GM12878 (cell line): ENCODE measurements around the gene HMCN1. TPM values are rescaled to one million over a fixed set of nuclear protein-coding genes. Genes with fewer than 3 reads are reported as not detected.

ENCODE experiments used
- ATAC-seq: fragments of 200-7000 bp; cut with Tn5 transposase; 3 replicates; pipeline ENCODE4 v1.9.1; 2020; ENCODE audit warnings: mild to moderate bottlenecking, moderate library complexity
- BruUV-seq: library from RNA; stranded (reverse); fragments of 400-500 nt; replicated peaks from 2 replicates; lab custom pipeline; 2021; lab: Mats Ljungman, UMichigan
- CTCF ChIA-PET: fragments of 300-600 bp; sonication (Branson Sonifier 250); formaldehyde crosslinking; extraction: SDS; loops from one replicate; lab custom pipeline; 2021; ENCODE audit warnings: inconsistent platforms; lab: Yijun Ruan, JAX
- POLR2A ChIA-PET: fragments of 350-600 bp; formaldehyde crosslinking; extraction: SDS; loops from one replicate; lab custom pipeline; 2021; ENCODE audit warnings: inconsistent platforms; lab: Charles Lee
- RAD21 ChIA-PET: fragments of 300-600 bp; sonication (Branson Sonifier 250); formaldehyde crosslinking; loops from one replicate; lab custom pipeline; 2023; ENCODE audit warnings: antibody characterized with exemption; ENCODE audit not compliant: unreplicated experiment; lab: Charles Lee
- SMC1A ChIA-PET: fragments of 300-600 bp; sonication (Branson Sonifier 250); formaldehyde crosslinking; loops from one replicate; lab custom pipeline; 2023; ENCODE audit not compliant: unreplicated experiment, uncharacterized antibody; lab: Charles Lee
- DNase-seq: peaks from one replicate; pipeline ENCODE4 v3.0.0-alpha.2; 2011; ENCODE audit warnings: low read depth, low spot score
- FAIRE-seq: peaks from 3 replicates; lab custom pipeline; 2011; peaks lifted over from hg19 to GRCh38; lab: Jason Lieb, UNC
- H2AFZ ChIP-seq: 2 replicates; pipeline ENCODE4 v1.6.0; 2011; ENCODE audit warnings: low read depth, low read length, control low read depth; ENCODE audit not compliant: control insufficient read depth
- H3K27ac ChIP-seq: 2 replicates; pipeline ENCODE4 v1.5.1; 2011; ENCODE audit warnings: control low read depth; ENCODE audit not compliant: control insufficient read depth, insufficient read depth
- H3K27me3 ChIP-seq, 2 experiments: replicated peaks in 1 of 2; 2 replicates each; pipeline versions ENCODE4 v1.6.0 to v1.6.1; 2011; ENCODE audit warnings: low read length in 1 of 2; ENCODE audit not compliant: control insufficient read depth in 2 of 2, insufficient read depth in 2 of 2
- H3K36me3 ChIP-seq, 2 experiments: 2 replicates each; pipeline ENCODE4 v1.5.1; 2011; ENCODE audit warnings: low read length in 1 of 2; ENCODE audit not compliant: control insufficient read depth in 2 of 2, insufficient read depth in 2 of 2
- H3K4me1 ChIP-seq: 2 replicates; pipeline ENCODE4 v1.6.1; 2011; ENCODE audit warnings: mild to moderate bottlenecking, low read length, moderate library complexity, mixed read lengths; ENCODE audit not compliant: control insufficient read depth, insufficient read depth
- H3K4me2 ChIP-seq: 2 replicates; pipeline ENCODE4 v1.6.0; 2011; ENCODE audit warnings: control low read depth; ENCODE audit not compliant: control insufficient read depth, insufficient read depth
- H3K4me3 ChIP-seq: fragments of 200-600 bp; sonication (generic); 2 replicates; pipeline ENCODE4 v1.5.1; 2016
- H3K79me2 ChIP-seq: 2 replicates; pipeline ENCODE4 v1.6.0; 2011; ENCODE audit warnings: low read length; ENCODE audit not compliant: control insufficient read depth, insufficient read depth
- H3K9ac ChIP-seq: 2 replicates; pipeline ENCODE4 v1.8.0; 2011; ENCODE audit warnings: low read length, control low read depth, mixed read lengths; ENCODE audit not compliant: control insufficient read depth, insufficient read depth
- H3K9me3 ChIP-seq: replicated peaks from 3 replicates; pipeline ENCODE4 v1.5.1; 2011; ENCODE audit warnings: mild to moderate bottlenecking, low read length; ENCODE audit not compliant: control insufficient read depth, insufficient read depth
- H4K20me1 ChIP-seq: 2 replicates; pipeline ENCODE4 v1.6.0; 2011; ENCODE audit not compliant: control insufficient read depth, insufficient read depth
- E2F4 ChIP-seq: IDR thresholded peaks from 2 replicates; pipeline ENCODE4 v1.6.1; 2012; ENCODE audit warnings: low read depth, low read length, improper control_type of control experiment
- MEF2B ChIP-seq: fragments of 450-650 bp; IDR thresholded peaks from 2 replicates; pipeline ENCODE4 v1.6.1; 2018; ENCODE audit warnings: mild to moderate bottlenecking, moderate library complexity; ENCODE audit not compliant: partially characterized antibody, poor library complexity, severe bottlenecking
- MTA2 ChIP-seq: fragments of 450-650 bp; IDR thresholded peaks from 2 replicates; pipeline ENCODE4 v1.6.1; 2016; ENCODE audit warnings: low read depth, mild to moderate bottlenecking, moderate library complexity
- MYB ChIP-seq: fragments of 150-350 bp; IDR thresholded peaks from 2 replicates; pipeline ENCODE4 v1.6.1; 2014; ENCODE audit warnings: mild to moderate bottlenecking, low read depth, low read length, borderline replicate concordance
- NBN ChIP-seq: fragments of 450-650 bp; IDR thresholded peaks from 2 replicates; pipeline ENCODE4 v1.6.1; 2016
- NFYA ChIP-seq: IDR thresholded peaks from 2 replicates; pipeline ENCODE4 v1.6.1; 2011; ENCODE audit warnings: low read depth, mild to moderate bottlenecking, low read length, improper control_type of control experiment, borderline replicate concordance
- SIX5 ChIP-seq: IDR thresholded peaks from 2 replicates; pipeline ENCODE4 v1.6.1; 2011; ENCODE audit warnings: mild to moderate bottlenecking, low read depth, low read length, moderate library complexity; ENCODE audit not compliant: severe bottlenecking
- TAF1 ChIP-seq: IDR thresholded peaks from 2 replicates; pipeline ENCODE4 v1.6.1; 2011; ENCODE audit warnings: mild to moderate bottlenecking, low read depth, low read length, borderline replicate concordance
- YBX1 ChIP-seq: fragments of 450-650 bp; IDR thresholded peaks from 2 replicates; pipeline ENCODE4 v1.6.1; 2016; ENCODE audit warnings: antibody characterized with exemption
- ZZZ3 ChIP-seq: IDR thresholded peaks from 2 replicates; pipeline ENCODE4 v1.6.1; 2011; ENCODE audit warnings: low read depth; ENCODE audit not compliant: control insufficient read depth, insufficient read length
- WGBS: methylation state at CpG from one replicate; pipeline ENCODE4 v1.1.6; 2016; ENCODE audit warnings: low lambda C conversion rate; ENCODE audit not compliant: insufficient replicate concordance, insufficient coverage; ENCODE audit errors: missing lambda C conversion rate; 5-methylcytosine and 5-hydroxymethylcytosine counted together
- in situ Hi-C: fragments of 300-500 bp; cut with MboI; formaldehyde crosslinking; loops from 9 replicates; pipeline ENCODE4 v1.14.3; 2018; ENCODE audit warnings: mixed read lengths
- intact Hi-C: fragments of 100-400 bp; cut with micrococcal nuclease; formaldehyde crosslinking; loops from one replicate; pipeline ENCODE4 v1.14.2; 2022; ENCODE audit not compliant: unreplicated experiment
- polyA plus RNA-seq, 11 experiments: library from polyadenylated mRNA; depleted of rRNA in 4 of 11; unstranded in 6 of 11; stranded (reverse) in 5 of 11; fragments of >200 nt; fragmentation: Nextera tagmentation in 4 of 11; fragmentation: Illumina TruSeq in 1 of 11; extraction: Ambion mirVana in 4 of 11; extraction: Trizol in 1 of 11; gene quantifications; 1 replicate in 1 of 11; 2 replicates in 10 of 11; pipeline versions ENCODE4 v1.2.1 to v1.2.3, GENCODE V29; 2011 to 2016; ENCODE audit warnings: inconsistent platforms in 2 of 11, missing spikeins in 2 of 11, low read depth in 1 of 11
- total RNA-seq, 4 experiments: library from RNA; depleted of rRNA in 3 of 4; stranded (reverse); fragments of >200 nt in 3 of 4; fragmentation: Illumina TruSeq in 1 of 4; extraction: Trizol in 1 of 4; gene quantifications; 2 replicates each; pipeline versions ENCODE4 v1.2.1 to v1.2.3, GENCODE V29; 2013 to 2021

HMCN1 gene
- total and polyA plus RNA-seq, 10 of the 15 experiments (the other 5 are each of a cell fraction or from before 2014, with no cell fraction given): under 0.01 to 0.07 TPM; not detected in 8

DNA sequence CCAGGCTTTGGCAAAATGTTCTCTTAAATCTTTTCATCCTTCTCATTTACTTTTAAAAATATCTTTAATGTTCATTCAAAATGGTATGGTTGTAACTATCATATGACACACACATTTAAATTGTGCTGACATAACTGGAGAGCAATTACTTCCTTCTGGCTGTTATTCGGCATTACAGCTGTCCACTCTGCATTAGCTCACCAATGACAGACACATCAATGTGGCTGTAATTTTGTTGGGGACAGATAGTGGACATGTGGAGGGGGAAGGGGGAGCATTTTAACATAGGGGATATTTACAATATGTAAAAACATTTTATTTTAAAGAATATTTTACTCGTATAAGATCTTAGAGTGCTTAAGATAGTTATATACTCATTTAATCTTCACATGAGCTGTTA is 319.8 kb downstream of the HMCN1 start:
- ChIA-PET SMC1A (interaction anchor here (1.0 kb wide), 1 partner anchor 19 kb away, joined by 3 read pairs; no protein-coding TSS in a partner anchor), RAD21 (interaction anchor here (1.4 kb wide), 1 partner anchor 27 kb away, joined by 3 read pairs; no protein-coding TSS in a partner anchor), POLR2A (no interaction called here), CTCF (no interaction called here)
- Histone ChIP-seq H3K4me1 (no peaks in the 10 kb centered on the region), H3K27ac (no peak overlapping the region), H3K36me3 (no peaks in the 10 kb centered on the region), H4K20me1 (no peaks in the 10 kb centered on the region), H3K4me2 (no peak overlapping the region), H3K9me3 (no peaks in the 10 kb centered on the region), H2AFZ (no peak overlapping the region), H3K27me3 (no peaks in the 10 kb centered on the region), H3K9ac (no peak overlapping the region), H3K4me3 (no peak overlapping the region), H3K79me2 (no peaks in the 10 kb centered on the region)
- TF ChIP-seq NFYA: no peak
- TF ChIP-seq E2F4: no peak
- TF ChIP-seq ZZZ3: no peak
- no peak for TF ChIP-seq MYB
- no peak for TF ChIP-seq TAF1
- no peak for TF ChIP-seq MTA2
- no peak for TF ChIP-seq MEF2B
- no peak for TF ChIP-seq SIX5
- no peak for TF ChIP-seq NBN
- no peak for TF ChIP-seq YBX1
- DNase-seq (no peak), FAIRE-seq (no peak), ATAC-seq (no peak)
- BruUV-seq: no TSS peak
- intact Hi-C loops: no loop called here
- WGBS: 22% methylated on average over 2 of the region's 2 CpGs
- in situ Hi-C loops: no loop called here
